Neural progenitor cell (in vitro differentiated cells): ENCODE data around the gene BCAS1. TPM values are rescaled to one million over a fixed set of nuclear protein-coding genes. Genes with fewer than 3 reads are reported as not detected.

Experiments
- DNase-seq: peaks from one replicate; pipeline ENCODE4 v3.0.0-alpha.2; 2016; ENCODE audit warnings: low spot score
- H2AFZ ChIP-seq: fragments of 200-600 bp; sonication (generic); replicated peaks from 2 replicates; pipeline ENCODE4 v1.6.1; 2016; ENCODE audit warnings: antibody characterized with exemption
- H3F3A ChIP-seq: fragments of 200-600 bp; sonication (generic); 2 replicates; pipeline ENCODE4 v1.6.1; 2016; ENCODE audit warnings: antibody characterized with exemption, low read depth
- H3K27ac ChIP-seq: fragments of 200-600 bp; sonication (generic); 2 replicates; pipeline ENCODE4 v1.5.1; 2016; ENCODE audit warnings: mild to moderate bottlenecking
- H3K27me3 ChIP-seq: fragments of 200-600 bp; sonication (generic); 2 replicates; pipeline ENCODE4 v1.6.1; 2016; ENCODE audit warnings: mild to moderate bottlenecking, moderate library complexity
- H3K36me3 ChIP-seq: fragments of 200-600 bp; sonication (generic); 2 replicates; pipeline ENCODE4 v1.5.1; 2016
- H3K4me1 ChIP-seq: fragments of 200-600 bp; sonication (generic); 2 replicates; pipeline ENCODE4 v1.6.1; 2016; ENCODE audit warnings: mixed run types
- H3K4me2 ChIP-seq: fragments of 200-600 bp; sonication (generic); 2 replicates; pipeline ENCODE4 v1.6.1; 2016
- H3K4me3 ChIP-seq: fragments of 200-600 bp; sonication (generic); 2 replicates; pipeline ENCODE4 v1.5.1; 2016
- H3K79me2 ChIP-seq: fragments of 200-600 bp; sonication (generic); 2 replicates; pipeline ENCODE4 v1.6.1; 2016; ENCODE audit warnings: low read depth
- H3K9ac ChIP-seq: fragments of 200-600 bp; sonication (generic); 2 replicates; pipeline ENCODE4 v1.6.1; 2016
- H3K9me3 ChIP-seq: fragments of 200-600 bp; sonication (generic); 2 replicates; pipeline ENCODE4 v1.5.1; 2016; ENCODE audit warnings: low read depth
- H4K20me1 ChIP-seq: fragments of 200-600 bp; sonication (generic); 2 replicates; pipeline ENCODE4 v1.6.1; 2016; ENCODE audit warnings: low read depth
- H3K27ac Mint-ChIP-seq: 3 replicates; pipeline ENCODE4 v1.8.0; 2021; ENCODE audit warnings: mixed read lengths
- H3K27me3 Mint-ChIP-seq: 2 replicates; pipeline ENCODE4 v1.8.0; 2022; ENCODE audit warnings: low read depth, mild to moderate bottlenecking, inconsistent platforms, moderate library complexity, mixed read lengths; ENCODE audit not compliant: insufficient read depth
- H3K36me3 Mint-ChIP-seq: 3 replicates; pipeline ENCODE4 v1.8.0; 2021; ENCODE audit warnings: mixed read lengths
- H3K4me1 Mint-ChIP-seq: 3 replicates; pipeline ENCODE4 v1.8.0; 2021; ENCODE audit warnings: mixed read lengths
- H3K4me3 Mint-ChIP-seq: 3 replicates; pipeline ENCODE4 v1.8.0; 2021; ENCODE audit warnings: mild to moderate bottlenecking, moderate library complexity, mixed read lengths
- H3K9me3 Mint-ChIP-seq: 3 replicates; pipeline ENCODE4 v1.8.0; 2020; ENCODE audit warnings: mixed read lengths
- CTCF ChIP-seq: fragments of 200-600 bp; sonication (generic); IDR thresholded peaks from 2 replicates; pipeline ENCODE4 v1.5.1; 2017; ENCODE audit warnings: antibody characterized with exemption, mild to moderate bottlenecking
- EZH2 ChIP-seq: fragments of 200-600 bp; sonication (generic); IDR thresholded peaks from 2 replicates; pipeline ENCODE4 v1.6.1; 2017; ENCODE audit warnings: antibody characterized with exemption, mild to moderate bottlenecking, moderate library complexity
- EZH2phosphoT487 ChIP-seq: fragments of 200-600 bp; sonication (generic); IDR thresholded peaks from 2 replicates; pipeline ENCODE4 v1.6.1; 2017; ENCODE audit warnings: antibody characterized with exemption
- total RNA-seq: library from RNA; depleted of rRNA; stranded (reverse); fragments of >200 nt; gene quantifications from 2 replicates; pipeline ENCODE4 v1.2.3, GENCODE V29; 2015; ENCODE audit warnings: low replicate concordance

The BCAS1 gene
- total RNA-seq, 1 donor from 2014 or later, result not detected

GRCh38 chr20:54078296-54078984 lies 8.0 kb upstream of the BCAS1 start:
- Mint-ChIP-seq H3K27ac (no peak overlapping the region), H3K9me3 (no peaks in the 10 kb centered on the region), H3K27me3 (no peaks in the 10 kb centered on the region), H3K4me1 (no peaks in the 10 kb centered on the region), H3K36me3 (no peaks in the 10 kb centered on the region), H3K4me3 (no peak overlapping the region)
- no peaks in the 10 kb centered on the region for H3K27me3 ChIP-seq
- no peaks in the 10 kb centered on the region for H4K20me1 ChIP-seq
- H3K4me1 ChIP-seq, result no peaks in the 10 kb centered on the region
- no peaks in the 10 kb centered on the region for H3K9me3 ChIP-seq
- no peak for DNase-seq
- no peak overlapping the region for H3K4me3 ChIP-seq
- TF ChIP-seq EZH2 (no peak), EZH2phosphoT487 (no peak), CTCF (no peak)
- H3K9ac ChIP-seq, result no peak overlapping the region
- no peak overlapping the region for H3K4me2 ChIP-seq
- H3K27ac ChIP-seq, result no peak overlapping the region
- H3K36me3 ChIP-seq, result no peaks in the 10 kb centered on the region
- H3K79me2 ChIP-seq, result no peaks in the 10 kb centered on the region
- H3F3A ChIP-seq, result no peaks in the 10 kb centered on the region
- no peak overlapping the region for H2AFZ ChIP-seq

GRCh38 chr20:54076259-54076658 lies 5.9 kb upstream of the BCAS1 start:
- Histone ChIP-seq H3F3A (no peaks in the 10 kb centered on the region), H4K20me1 (no peaks in the 10 kb centered on the region), H3K9ac (no peak overlapping the region), H3K36me3 (no peaks in the 10 kb centered on the region), H3K27ac (no peak overlapping the region), H3K4me1 (no peaks in the 10 kb centered on the region), H3K4me3 (no peak overlapping the region), H3K27me3 (no peaks in the 10 kb centered on the region), H3K79me2 (no peaks in the 10 kb centered on the region), H2AFZ (no peak overlapping the region), H3K4me2 (no peak overlapping the region), H3K9me3 (no peaks in the 10 kb centered on the region)
- no peaks in the 10 kb centered on the region for H3K9me3 Mint-ChIP-seq
- TF ChIP-seq CTCF (no peak), EZH2 (no peak), EZH2phosphoT487 (no peak)
- no peak for DNase-seq
- no peak overlapping the region for H3K27ac Mint-ChIP-seq
- H3K36me3 Mint-ChIP-seq, result no peaks in the 10 kb centered on the region
- no peaks in the 10 kb centered on the region for H3K4me1 Mint-ChIP-seq
- no peak overlapping the region for H3K4me3 Mint-ChIP-seq
- H3K27me3 Mint-ChIP-seq, result no peaks in the 10 kb centered on the region

GRCh38 chr20:54075322-54075721 lies 4.9 kb upstream of the BCAS1 start:
- H3K4me3 ChIP-seq, result no peak overlapping the region
- H3K27ac ChIP-seq, result no peak overlapping the region
- Mint-ChIP-seq H3K27me3 (no peaks in the 10 kb centered on the region), H3K36me3 (no peaks in the 10 kb centered on the region), H3K27ac (no peak overlapping the region), H3K4me3 (no peak overlapping the region), H3K9me3 (no peaks in the 10 kb centered on the region), H3K4me1 (no peaks in the 10 kb centered on the region)
- H3K4me1 ChIP-seq, result no peaks in the 10 kb centered on the region
- H4K20me1 ChIP-seq, result no peaks in the 10 kb centered on the region
- H3K79me2 ChIP-seq, result no peaks in the 10 kb centered on the region
- no peak overlapping the region for H3K4me2 ChIP-seq
- no peak for DNase-seq
- no peaks in the 10 kb centered on the region for H3K36me3 ChIP-seq
- TF ChIP-seq CTCF (no peak), EZH2 (no peak), EZH2phosphoT487 (no peak)
- no peaks in the 10 kb centered on the region for H3K27me3 ChIP-seq
- H3K9ac ChIP-seq, result no peak overlapping the region
- no peaks in the 10 kb centered on the region for H3K9me3 ChIP-seq
- no peaks in the 10 kb centered on the region for H3F3A ChIP-seq
- H2AFZ ChIP-seq, result no peak overlapping the region
